Heart right ventricle (tissue), 16 donors: ENCODE measurements around the gene CCSER1. TPM values are rescaled to one million over a fixed set of nuclear protein-coding genes. Genes with fewer than 3 reads are reported as not detected.

Experiments used
- ATAC-seq, 8 donors: fragments of 200-7000 bp; cut with Tn5 transposase; one replicate each; pipeline ENCODE4 v1.9.1; 2020; ENCODE audit warnings: mild to moderate bottlenecking in 8 of 8, moderate library complexity in 8 of 8, moderate number of reproducible peaks in 1 of 8
- DNase-seq, 2 donors: peaks; one replicate each; pipeline ENCODE4 v3.0.0-alpha.2; 2020
- H3K27ac ChIP-seq, 10 donors: fragments of 200-600 bp; sonication (generic) in 2 of 10; one replicate each; pipeline versions ENCODE4 v1.5.0 to v1.8.0; 2020 to 2022; ENCODE audit warnings: mild to moderate bottlenecking in 3 of 10
- H3K27me3 ChIP-seq, 7 donors: fragments of 200-600 bp; one replicate each; pipeline ENCODE4 v1.8.0; 2021 to 2022; ENCODE audit warnings: mild to moderate bottlenecking in 2 of 7
- H3K36me3 ChIP-seq, 9 donors: fragments of 200-600 bp; sonication (generic) in 1 of 9; one replicate each; pipeline versions ENCODE4 v1.5.0 to v1.8.0; 2020 to 2022; ENCODE audit warnings: mild to moderate bottlenecking in 2 of 9
- H3K4me1 ChIP-seq, 9 donors: fragments of 200-600 bp; sonication (generic) in 1 of 9; one replicate each; pipeline versions ENCODE4 v1.5.0 to v1.8.0; 2020 to 2022; ENCODE audit warnings: mild to moderate bottlenecking in 4 of 9
- H3K4me3 ChIP-seq, 10 donors: fragments of 200-600 bp; sonication (generic) in 2 of 10; one replicate each; pipeline versions ENCODE4 v1.5.0 to v1.8.0; 2020 to 2022; ENCODE audit warnings: mild to moderate bottlenecking in 7 of 10, moderate library complexity in 2 of 10
- H3K9me3 ChIP-seq, 11 donors: fragments of 200-600 bp in 10 of 11; sonication (generic) in 2 of 11; one replicate each; pipeline versions ENCODE4 v1.5.0 to v1.8.0; 2013 to 2022; ENCODE audit warnings: mild to moderate bottlenecking in 2 of 11, control low read depth in 1 of 11, moderate library complexity in 1 of 11
- CTCF ChIP-seq, 9 donors: fragments of 200-600 bp; sonication (generic) in 2 of 9; IDR thresholded peaks; one replicate each; pipeline versions ENCODE4 v1.5.0 to v1.8.0; 2021 to 2022; ENCODE audit warnings: antibody characterized with exemption in 9 of 9, mild to moderate bottlenecking in 5 of 9, moderate library complexity in 1 of 9
- WGBS, 2 donors: extraction: QIAGEN DNeasy Blood & Tissue Kit; methylation state at CpG; one replicate each; pipeline ENCODE4 v1.1.7; 2013; ENCODE audit warnings: inconsistent platforms in 1 of 2; 5-methylcytosine and 5-hydroxymethylcytosine counted together
- intact Hi-C, 10 donors: fragments of 100-400 bp; cut with DNase I; formaldehyde crosslinking; loops; one replicate each; pipeline versions ENCODE4 v1.11.1 to v1.14.2; 2022
- polyA plus RNA-seq, 2 donors: library from polyadenylated mRNA; stranded (reverse); fragments of 200-250 nt; gene quantifications; one replicate each; pipeline ENCODE4 v1.2.3, GENCODE V29; 2013
- total RNA-seq, 10 donors: library from RNA; stranded (reverse); fragmentation: NEBNext Ultra II Directional in 3 of 10; extraction: Animal tissue kit (Norgen Biotek cat#: 25700) in 3 of 10; gene quantifications; one replicate each; pipeline versions ENCODE4 v1.2.1 to v1.2.4, GENCODE V29; 2021 to 2023
- donor health status: Arrhythmogenic right ventricular cardiomyopathy.
- donor health status: ischemic (EF 13 %, LVEDD 7.1; RV severe dilation, severe dysfunction).
- donor health status: healthy with polysubstance abuse.
- donor health status: DM: no; HTN: yes; CAD: no.
- donor health status: DM: no; HTN: no; CAD: no.
- donor health status: ischemic (EF 25% LVEDD 6.9; RV normal size, moderate dysfunction).
- donor health status: ischemic (EF 25% LVEDD 5.7; RV mildly dilated, moderate dysfunction).
- donor health status: healthy.
- donor health status: DM: yes; HTN: yes; CAD: no.
- donor health status: Ischemic cardiomyopathy.
- donor health status: ischemic (EF 35%, LVEDD 5.7; RV mildly dilated, moderate dysfunction).
- donor health status: nonischemic (EF 11% LVEDD 7.7; RV severe dilation, severe dysfunction).
- donor health status: DM: yes; HTN: yes; CAD: no.
- donor health status: PGD.
- donor health status: ischemic (EF 29% LVEDD 5.4; RV normal size, mild dysfunction).
- donor health status: nonischemic (EF 23%, LVEDD 6.1; RV moderate dilation, normal function).

The CCSER1 gene
- total and polyA plus RNA-seq, 12 donors = 1.5 to 16.4 (median 12.0) TPM

GRCh38 chr4:91058345-91058744 is 931.2 kb downstream of the CCSER1 start:
- H3K4me1 ChIP-seq = no peaks in the 10 kb centered on the region
- H3K4me3 ChIP-seq = no peak overlapping the region
- no peak for ATAC-seq
- TF ChIP-seq CTCF (IDR thresholded peaks at IDR 0.05) = no peak
- peaks cover 0 to 17% (median 0%) of the 10 kb centered on the region in 11 donors for H3K9me3 ChIP-seq
- intact Hi-C loops = no loop called here
- no peak overlapping the region for H3K27ac ChIP-seq
- H3K27me3 ChIP-seq = no peaks in the 10 kb centered on the region
- H3K36me3 ChIP-seq = no peaks in the 10 kb centered on the region
- DNase-seq = no peak

GRCh38 chr4:91064157-91064853 is 937.1 kb downstream of the CCSER1 start:
- Histone ChIP-seq H3K4me1 (peaks cover 0 to 13% (median 7%) of the 10 kb centered on the region in 9 donors), H3K4me3 (no peak overlapping the region)
- WGBS, 2 donors = 29 to 31% methylated on average over 2 of the region's 2 CpGs

GRCh38 chr4:91065117-91065516 is 937.9 kb downstream of the CCSER1 start:
- no peaks in the 10 kb centered on the region for H3K36me3 ChIP-seq
- WGBS, 2 donors = 92 to 94% methylated on average over 2 of the region's 2 CpGs
- intact Hi-C loops = no loop called here
- H3K4me3 ChIP-seq = no peak overlapping the region
- TF ChIP-seq CTCF (IDR thresholded peaks at IDR 0.05) = no peak
- ATAC-seq (no peak), DNase-seq (no peak)
- H3K27me3 ChIP-seq = no peaks in the 10 kb centered on the region
- H3K9me3 ChIP-seq = no peaks in the 10 kb centered on the region
- H3K4me1 ChIP-seq = peaks cover 0 to 13% (median 7%) of the 10 kb centered on the region in 9 donors
- no peak overlapping the region for H3K27ac ChIP-seq

More at GRCh38 chr4:91064157-91064853, 937.1 kb downstream of the CCSER1 start:
- H3K9me3 ChIP-seq = no peaks in the 10 kb centered on the region
- H3K27ac ChIP-seq = no peak overlapping the region
- H3K36me3 ChIP-seq = no peaks in the 10 kb centered on the region
- ATAC-seq (peak in 3 of 8 donors; percentile 13 to 38 (median 19)), DNase-seq (peak in 1 of 2 donors; percentile 6)
- TF ChIP-seq CTCF (IDR thresholded peaks at IDR 0.05) = no peak
- H3K27me3 ChIP-seq = no peaks in the 10 kb centered on the region
- intact Hi-C loops = no loop called here

GRCh38 chr4:91070736-91071135 is 943.5 kb downstream of the CCSER1 start:
- Histone ChIP-seq H3K9me3 (no peaks in the 10 kb centered on the region), H3K36me3 (no peaks in the 10 kb centered on the region), H3K4me3 (no peak overlapping the region), H3K4me1 (no peaks in the 10 kb centered on the region), H3K27ac (no peak overlapping the region), H3K27me3 (no peaks in the 10 kb centered on the region)
- no peak for TF ChIP-seq CTCF (IDR thresholded peaks at IDR 0.05)
- 92 to 95% methylated on average over 3 of the region's 3 CpGs for WGBS, 2 donors
- ATAC-seq (no peak), DNase-seq (no peak)
- intact Hi-C loops = no loop called here
